GM12892 (cell line): ENCODE data around the gene LMBR1L.

ENCODE experiments used
- POLR2A ChIP-seq: IDR thresholded peaks from 2 replicates; pipeline ENCODE4 v1.6.1; 2011; ENCODE audit warnings: low read depth, low read length, control low read depth
- POLR2AphosphoS5 ChIP-seq: IDR thresholded peaks from 2 replicates; pipeline ENCODE4 v1.6.1; 2011; ENCODE audit warnings: low read depth, low read length, control low read depth
- TAF1 ChIP-seq: IDR thresholded peaks from 2 replicates; pipeline ENCODE4 v1.6.1; 2011; ENCODE audit warnings: low read depth, mild to moderate bottlenecking, control low read depth, low read length, borderline replicate concordance

- TF ChIP-seq TAF1 (no peak), POLR2A (no peak), POLR2AphosphoS5 (no peak)
These were observed 58.0 kb downstream of the LMBR1L start for GRCh38 chr12:49052451-49053208.
